HG03342 (cell line): ENCODE results near the gene GIGYF2.
A peak's percentile ranks its signal among the peaks of the same experiment; 100 is the strongest.
"Not testable (repeated sequence)": the region's sequence is repeated elsewhere in the genome, so short reads cannot be mapped to it uniquely, and the experiment has no call there.

Experiments
- ATAC-seq: cut with Tn5 transposase; IDR thresholded peaks from one replicate; pipeline ENCODE4 v1.9.1; 2021; ENCODE audit warnings: mild to moderate bottlenecking, moderate library complexity; ENCODE audit not compliant: unreplicated experiment

The GIGYF2 gene

GRCh38 chr2:232810444-232810843, 113.3 kb downstream of the GIGYF2 start:
- ATAC-seq, result no peak

GRCh38 chr2:232815569-232815968, 118.4 kb downstream of the GIGYF2 start:
- ATAC-seq, result no peak

- no peak for ATAC-seq
Observed at GRCh38 chr2:232816657-232817056, 119.5 kb downstream of the GIGYF2 start.

- ATAC-seq, result no peak
Observed at GRCh38 chr2:232817756-232818155, 120.6 kb downstream of the GIGYF2 start.

GRCh38 chr2:232829988-232830387, 132.9 kb downstream of the GIGYF2 start:
- ATAC-seq, result no peak

- no peak for ATAC-seq
Observed at GRCh38 chr2:232831496-232831895, 134.4 kb downstream of the GIGYF2 start.

GRCh38 chr2:232833830-232834229, 136.7 kb downstream of the GIGYF2 start:
- ATAC-seq, result no peak

GRCh38 chr2:232835687-232836208, 138.6 kb downstream of the GIGYF2 start:
- no peak for ATAC-seq

GRCh38 chr2:232836934-232837333, 139.8 kb downstream of the GIGYF2 start:
- ATAC-seq, result no peak

- ATAC-seq, result peak; percentile 81
Observed at GRCh38 chr2:232838406-232838874, 141.3 kb downstream of the GIGYF2 start.

GRCh38 chr2:232839411-232840079, 142.4 kb downstream of the GIGYF2 start:
- no peak for ATAC-seq

GRCh38 chr2:232842689-232843088, 145.6 kb downstream of the GIGYF2 start:
- no peak for ATAC-seq

- no peak for ATAC-seq
Observed at GRCh38 chr2:232843834-232844233, 146.7 kb downstream of the GIGYF2 start.

- no peak for ATAC-seq
Observed at GRCh38 chr2:232846055-232846454, 148.9 kb downstream of the GIGYF2 start.

GRCh38 chr2:232850039-232850438, 152.9 kb downstream of the GIGYF2 start:
- no peak for ATAC-seq

- not testable (repeated sequence) for ATAC-seq
Observed at GRCh38 chr2:232852081-232852480, 154.9 kb downstream of the GIGYF2 start.

GRCh38 chr2:232852676-232853075, 155.5 kb downstream of the GIGYF2 start:
- ATAC-seq, result no peak

GRCh38 chr2:232854082-232854481, 157.0 kb downstream of the GIGYF2 start:
- no peak for ATAC-seq

GRCh38 chr2:232857158-232857563, 160.0 kb downstream of the GIGYF2 start:
- ATAC-seq, result no peak

GRCh38 chr2:232859385-232859916, 162.3 kb downstream of the GIGYF2 start:
- ATAC-seq, result no peak

GRCh38 chr2:232860593-232861241, 163.6 kb downstream of the GIGYF2 start:
- ATAC-seq, result no peak

- no peak for ATAC-seq
Observed at GRCh38 chr2:232861353-232861752, 164.2 kb downstream of the GIGYF2 start.
